Bronchial epithelial cell (primary cell): ENCODE measurements around the gene ROS1. TPM values are rescaled to one million over a fixed set of nuclear protein-coding genes. Genes with fewer than 3 reads are reported as not detected.

Experiments used
- DNase-seq: peaks from one replicate; pipeline ENCODE4 v3.0.0-alpha.2; 2010; ENCODE audit warnings: low read depth
- FAIRE-seq: peaks from 2 replicates; lab custom pipeline; 2011; peaks lifted over from hg19 to GRCh38; lab: Jason Lieb, UNC
- H3K27me3 ChIP-seq: 2 replicates; pipeline ENCODE4 v1.5.1; 2011; ENCODE audit warnings: low read length; ENCODE audit not compliant: control insufficient read depth, insufficient read depth
- H3K36me3 ChIP-seq: 2 replicates; pipeline ENCODE4 v1.5.1; 2011; ENCODE audit warnings: low read length; ENCODE audit not compliant: control insufficient read depth, insufficient read depth
- H3K4me3 ChIP-seq: 2 replicates; pipeline ENCODE4 v1.5.1; 2011; ENCODE audit warnings: mild to moderate bottlenecking, low read depth, low read length, control low read depth
- total RNA-seq: library from RNA; depleted of rRNA; stranded (reverse); fragments of >200 nt; gene quantifications from 2 replicates; pipeline ENCODE4 v1.2.1, GENCODE V29; 2014
- TF ChIP-seq, protein P1 (sequence below): IDR thresholded peaks from 2 replicates; pipeline ENCODE4 v1.5.1; 2011; ENCODE audit warnings: mild to moderate bottlenecking, moderate library complexity, low read length, control low read depth, inconsistent platforms; ENCODE audit not compliant: insufficient read depth, severe bottlenecking

ROS1 gene
- total RNA-seq, 1 donor from 2014 or later = 0.26 TPM

DNA sequence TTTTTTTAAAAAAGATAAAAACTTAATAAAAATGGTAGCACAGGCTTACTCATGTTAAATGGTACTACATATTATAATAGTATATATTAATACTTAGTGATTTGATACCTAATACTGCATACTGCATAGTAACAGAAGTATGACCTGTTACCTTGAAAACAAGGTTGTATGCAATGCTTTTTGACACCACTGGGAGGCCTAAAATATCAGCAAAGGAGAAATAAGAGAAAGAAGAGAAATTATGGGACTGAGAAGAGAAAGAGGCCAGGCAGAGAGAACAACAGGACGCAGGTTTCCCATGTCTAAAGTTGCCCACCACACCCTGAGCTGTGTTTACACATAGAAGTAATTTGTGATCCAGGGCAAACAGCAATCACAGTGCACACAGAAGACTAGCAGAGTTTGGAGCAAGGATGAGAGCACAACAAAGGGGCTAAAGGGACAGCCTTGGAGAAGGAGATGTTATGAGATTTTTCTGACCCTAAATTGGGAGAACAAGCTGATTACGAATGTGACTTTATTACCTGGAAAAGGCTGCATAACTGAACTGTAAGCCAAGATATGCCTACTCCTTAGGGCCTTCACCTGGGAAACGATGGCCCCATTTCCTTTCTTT, 73.2 kb downstream of the ROS1 start:
- Histone ChIP-seq H3K36me3 (no peaks in the 10 kb centered on the region), H3K4me3 (no peak overlapping the region), H3K27me3 (no peaks in the 10 kb centered on the region)
- no peak for FAIRE-seq
- TF ChIP-seq, protein P1, sequence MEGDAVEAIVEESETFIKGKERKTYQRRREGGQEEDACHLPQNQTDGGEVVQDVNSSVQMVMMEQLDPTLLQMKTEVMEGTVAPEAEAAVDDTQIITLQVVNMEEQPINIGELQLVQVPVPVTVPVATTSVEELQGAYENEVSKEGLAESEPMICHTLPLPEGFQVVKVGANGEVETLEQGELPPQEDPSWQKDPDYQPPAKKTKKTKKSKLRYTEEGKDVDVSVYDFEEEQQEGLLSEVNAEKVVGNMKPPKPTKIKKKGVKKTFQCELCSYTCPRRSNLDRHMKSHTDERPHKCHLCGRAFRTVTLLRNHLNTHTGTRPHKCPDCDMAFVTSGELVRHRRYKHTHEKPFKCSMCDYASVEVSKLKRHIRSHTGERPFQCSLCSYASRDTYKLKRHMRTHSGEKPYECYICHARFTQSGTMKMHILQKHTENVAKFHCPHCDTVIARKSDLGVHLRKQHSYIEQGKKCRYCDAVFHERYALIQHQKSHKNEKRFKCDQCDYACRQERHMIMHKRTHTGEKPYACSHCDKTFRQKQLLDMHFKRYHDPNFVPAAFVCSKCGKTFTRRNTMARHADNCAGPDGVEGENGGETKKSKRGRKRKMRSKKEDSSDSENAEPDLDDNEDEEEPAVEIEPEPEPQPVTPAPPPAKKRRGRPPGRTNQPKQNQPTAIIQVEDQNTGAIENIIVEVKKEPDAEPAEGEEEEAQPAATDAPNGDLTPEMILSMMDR = peak; percentile 36
- peak; percentile 51 for DNase-seq

DNA sequence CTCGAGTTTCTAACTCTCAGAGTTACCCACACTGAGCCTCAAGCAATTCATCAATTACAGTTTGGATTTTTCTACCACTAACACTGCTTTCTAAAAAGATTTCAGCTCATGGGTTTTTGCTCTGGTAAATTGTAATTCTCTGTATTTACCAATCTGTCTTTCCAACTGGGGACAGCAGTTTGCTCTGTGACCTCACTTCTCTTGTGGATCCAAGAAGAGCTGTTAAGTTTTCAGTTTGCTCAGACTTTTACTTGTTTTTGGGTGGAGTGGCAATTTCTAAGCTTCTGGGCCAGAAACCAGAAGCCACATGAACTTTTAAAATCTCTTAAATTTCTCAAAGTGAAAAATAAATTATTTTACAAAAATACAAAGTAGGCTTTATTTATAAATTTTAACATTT, 74.2 kb downstream of the ROS1 start:
- no peak for DNase-seq
- H3K27me3 ChIP-seq = no peaks in the 10 kb centered on the region
- no peak overlapping the region for H3K4me3 ChIP-seq
- no peak for FAIRE-seq
- TF ChIP-seq, protein P1 = no peak
- H3K36me3 ChIP-seq = no peaks in the 10 kb centered on the region

DNA sequence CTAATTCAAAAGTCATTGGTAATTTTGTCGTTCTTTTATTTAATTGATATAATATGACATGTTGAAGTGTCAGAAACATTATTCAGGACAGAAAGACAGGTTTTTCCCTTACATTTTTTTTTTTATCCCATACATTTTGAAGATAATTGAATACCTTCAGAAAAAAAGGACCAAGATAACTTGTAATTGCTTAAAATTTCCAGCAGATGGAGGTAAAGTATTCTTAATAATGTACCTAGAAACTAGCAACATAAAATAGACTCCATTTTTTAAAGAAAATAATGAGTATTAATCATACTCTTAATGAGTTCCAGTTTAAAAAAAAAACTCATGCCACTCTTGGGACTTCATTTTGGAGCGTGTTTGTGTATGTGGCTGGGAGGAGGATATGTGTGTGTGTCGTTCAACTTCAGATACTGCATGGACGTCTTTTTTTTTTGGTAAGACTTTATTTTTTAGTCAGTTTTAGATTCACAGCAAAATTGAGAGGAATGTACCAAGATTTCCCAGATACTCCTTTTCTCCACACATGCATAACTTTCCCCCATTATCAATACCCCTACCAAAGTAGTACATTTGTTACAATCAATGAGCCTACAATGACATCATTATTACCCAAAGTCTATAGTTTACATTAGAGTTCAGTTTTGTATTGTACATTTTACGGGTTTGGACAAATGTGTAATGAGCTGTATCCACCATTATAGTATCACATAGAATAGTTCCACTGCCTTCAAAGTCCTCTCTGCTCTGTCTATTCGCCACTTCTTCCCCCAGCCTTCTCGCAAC, 79.4 kb downstream of the ROS1 start:
- no peaks in the 10 kb centered on the region for H3K36me3 ChIP-seq
- DNase-seq (peak; percentile 46), FAIRE-seq (no peak)
- H3K27me3 ChIP-seq = no peaks in the 10 kb centered on the region
- TF ChIP-seq, protein P1 = no peak
- no peak overlapping the region for H3K4me3 ChIP-seq

DNA sequence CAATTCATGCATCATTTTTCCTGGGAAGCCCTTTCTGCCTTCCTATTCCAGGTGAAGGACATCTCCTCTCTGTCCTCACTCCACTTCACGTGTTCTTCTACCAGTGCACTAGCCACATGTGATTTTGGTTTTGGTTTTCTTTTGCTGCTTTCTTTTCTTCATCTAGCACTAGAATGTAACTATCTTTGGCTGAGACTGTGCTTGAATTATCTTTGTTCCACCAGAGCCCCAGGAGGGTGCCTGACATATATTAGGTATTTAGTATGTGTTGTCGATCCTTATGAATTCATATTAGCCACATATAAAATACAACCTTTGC, 80.5 kb downstream of the ROS1 start:
- DNase-seq = no peak
- Histone ChIP-seq H3K36me3 (no peaks in the 10 kb centered on the region), H3K27me3 (no peaks in the 10 kb centered on the region), H3K4me3 (no peak overlapping the region)
- no peak for FAIRE-seq
- TF ChIP-seq, protein P1 = no peak

DNA sequence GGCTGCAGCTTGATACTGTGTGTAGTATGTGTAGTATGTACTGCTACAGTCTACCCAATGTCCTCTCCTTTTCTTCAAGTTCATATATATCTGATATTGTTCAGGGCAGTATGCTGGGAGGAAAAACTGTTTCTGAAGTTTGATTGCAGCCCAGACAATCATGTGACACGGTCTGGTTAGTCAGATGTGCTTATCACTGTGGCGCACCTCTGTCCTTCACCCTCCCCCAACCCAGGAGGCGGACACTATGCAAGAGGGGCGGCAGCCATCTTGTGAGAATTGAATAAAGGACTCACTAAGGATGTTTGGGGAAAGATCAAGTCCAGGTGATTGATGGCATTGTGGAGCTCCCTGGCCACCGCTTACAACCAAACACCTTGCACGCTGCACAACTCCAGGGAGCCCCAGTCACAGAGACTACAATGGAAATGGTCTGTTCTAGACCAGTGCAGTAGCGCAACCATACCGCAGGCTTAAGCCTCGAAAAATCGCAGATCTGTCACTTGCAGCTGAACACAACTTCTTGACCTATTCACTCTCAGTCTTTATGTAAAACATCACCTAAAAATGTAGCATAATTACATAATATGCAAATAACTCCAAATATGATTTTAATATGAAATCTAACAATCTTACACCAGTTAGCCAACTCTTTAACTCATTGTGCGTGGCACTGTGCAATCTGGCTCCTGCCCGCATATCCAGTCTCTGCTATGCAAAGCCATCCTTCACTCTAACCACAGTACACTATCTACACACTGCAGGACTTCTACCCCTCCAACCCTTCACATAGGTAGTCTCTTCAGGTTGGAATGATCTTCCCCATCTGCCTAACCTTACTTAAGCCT, 81.1 kb downstream of the ROS1 start:
- H3K27me3 ChIP-seq = no peaks in the 10 kb centered on the region
- TF ChIP-seq, protein P1 = no peak
- H3K36me3 ChIP-seq = no peaks in the 10 kb centered on the region
- FAIRE-seq = no peak
- H3K4me3 ChIP-seq = no peak overlapping the region
- no peak for DNase-seq
